HG03060 (cell line): Measurements from ENCODE around the gene C11orf91.
"Not testable (repeated sequence)": the region's sequence is repeated elsewhere in the genome, so short reads cannot be mapped to it uniquely, and the experiment has no call there.

Source experiments
- ATAC-seq: cut with Tn5 transposase; IDR thresholded peaks from one replicate; pipeline ENCODE4 v1.9.1; 2021; ENCODE audit warnings: low read depth, moderate number of reproducible peaks; ENCODE audit not compliant: unreplicated experiment

C11orf91 gene

DNA sequence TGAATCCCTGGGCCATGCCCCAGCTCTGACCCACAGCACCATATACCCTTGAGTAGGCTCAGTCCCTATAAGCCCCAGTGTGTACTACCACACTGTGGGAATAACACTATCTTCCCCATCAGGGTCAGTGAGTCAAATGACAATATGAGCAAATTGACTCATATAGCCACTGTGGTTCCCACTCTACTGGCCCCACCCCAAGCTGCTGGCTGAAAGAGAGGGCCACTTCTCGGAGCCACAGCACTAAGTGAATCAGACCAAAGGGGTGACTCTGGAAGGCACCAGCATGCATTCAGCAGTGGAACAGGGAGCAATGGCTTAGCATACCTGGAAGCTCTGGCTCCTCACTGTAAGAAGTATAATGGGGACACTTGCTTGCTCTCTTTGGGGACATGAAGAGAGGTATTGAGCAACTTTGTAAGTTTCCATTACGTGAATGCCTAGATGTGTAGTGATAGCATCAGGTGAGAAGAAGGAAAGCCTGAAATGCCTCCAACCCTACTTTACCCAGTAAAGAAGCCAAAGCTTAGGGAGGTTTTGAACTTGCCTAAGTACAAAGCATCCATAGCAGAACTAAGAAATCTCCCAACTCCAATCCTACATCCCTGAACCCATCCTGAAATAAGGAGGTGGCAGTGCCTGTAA, 22.1 kb upstream of the C11orf91 start:
- peak; percentile 61 for ATAC-seq

DNA sequence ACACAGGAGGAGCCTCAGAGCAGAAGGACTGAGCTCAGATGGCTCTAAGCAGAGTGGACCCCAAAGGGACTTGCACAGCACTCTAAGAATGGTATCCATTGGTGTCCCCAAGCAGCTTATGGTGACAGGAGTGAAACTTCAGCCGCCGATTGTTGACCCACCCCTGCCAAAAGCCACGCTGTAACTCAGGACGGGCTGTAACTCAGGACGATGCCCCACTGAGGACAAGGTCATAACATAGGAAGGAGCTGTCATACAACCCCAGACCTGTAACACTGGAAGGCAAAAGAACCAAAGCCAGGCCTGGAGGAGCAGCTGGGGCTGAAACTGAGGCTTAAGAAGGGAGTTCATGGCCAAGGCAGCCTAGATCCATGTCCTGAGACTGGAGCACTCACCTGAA, 21.4 kb upstream of the C11orf91 start:
- no peak for ATAC-seq

- ATAC-seq, result no peak
Measured at GRCh38 chr11:33721426-33721825, 20.8 kb upstream of the C11orf91 start.

- ATAC-seq, result no peak
Measured at GRCh38 chr11:33719587-33719986, 19.0 kb upstream of the C11orf91 start.

GRCh38 chr11:33718440-33718839, 17.8 kb upstream of the C11orf91 start:
- ATAC-seq, result no peak

- ATAC-seq, result no peak
Measured at GRCh38 chr11:33716243-33716642, 15.6 kb upstream of the C11orf91 start.

DNA sequence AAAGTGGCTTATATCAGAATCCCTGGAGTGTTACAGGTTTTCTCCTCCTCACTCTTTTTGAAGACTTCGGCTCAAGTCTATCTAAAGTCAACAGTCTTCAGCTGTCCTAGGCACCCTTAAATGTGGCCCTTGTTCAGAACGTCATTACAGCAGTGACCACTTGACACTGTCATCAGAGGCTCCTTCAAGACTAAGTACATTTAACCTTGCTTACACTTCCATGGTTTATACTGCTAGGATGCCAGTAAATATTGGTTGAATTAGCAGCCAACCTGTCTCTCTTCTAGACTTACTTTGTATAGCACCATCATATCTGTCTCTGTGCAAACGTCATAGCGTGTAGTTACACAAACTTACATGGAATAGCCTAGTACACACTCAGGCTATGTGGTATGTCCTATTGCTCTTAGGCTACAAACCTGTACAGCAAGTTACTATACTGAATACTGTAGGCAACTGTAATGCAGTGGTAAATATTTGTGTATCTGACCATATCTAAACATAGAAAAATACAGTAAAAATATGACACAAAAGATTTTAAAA, 13.3 kb upstream of the C11orf91 start:
- no peak for ATAC-seq

DNA sequence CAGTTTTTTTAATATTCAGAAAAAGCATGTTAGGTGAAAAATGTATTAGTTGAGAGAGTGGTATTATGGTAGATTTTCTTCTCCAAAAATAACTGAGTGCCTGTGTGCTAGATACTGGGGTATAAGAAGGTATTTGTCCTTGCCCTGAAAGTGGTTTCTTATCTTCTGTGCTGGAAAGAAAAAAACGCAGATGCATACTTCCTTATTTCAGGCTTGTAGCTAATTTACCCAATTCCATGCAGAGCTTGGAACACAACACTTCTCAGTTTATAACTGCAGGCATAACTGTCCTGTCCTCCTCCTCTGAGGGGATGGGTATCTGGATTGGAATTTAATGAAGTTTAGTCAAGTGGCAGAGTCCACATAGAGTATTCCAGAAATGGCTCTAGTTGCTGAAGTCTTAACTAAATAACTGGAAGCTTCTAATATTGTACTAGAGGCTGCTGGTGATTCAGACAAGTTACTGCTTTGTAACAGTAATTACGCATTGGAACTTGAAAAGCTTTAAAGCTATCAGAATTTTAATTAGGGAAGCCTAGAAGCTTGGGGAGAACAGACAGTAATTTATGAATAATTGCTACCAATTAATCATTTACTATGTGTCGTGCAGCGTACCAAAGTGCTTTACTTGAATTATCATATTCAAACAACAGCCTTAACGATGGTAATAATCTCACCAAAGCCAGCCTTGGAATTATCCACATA, 12.7 kb upstream of the C11orf91 start:
- no peak for ATAC-seq

DNA sequence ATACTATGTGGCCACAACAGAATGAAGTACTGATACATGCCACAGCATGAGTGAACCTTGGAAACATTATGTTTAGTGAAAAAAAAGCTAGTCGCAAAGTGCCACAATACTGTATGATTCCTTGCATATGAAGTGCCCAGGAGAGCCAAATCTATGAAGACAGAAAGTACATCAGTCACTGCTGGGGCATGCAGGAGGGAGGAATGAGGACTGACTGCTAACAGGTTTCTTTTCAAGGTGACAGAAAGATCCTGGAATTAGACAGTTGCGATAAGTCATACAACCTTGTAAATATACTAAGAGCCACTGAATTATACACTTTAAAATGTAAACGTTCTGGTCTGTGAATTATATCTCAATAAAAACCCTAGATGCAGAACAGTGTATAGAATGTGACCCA, 11.8 kb upstream of the C11orf91 start:
- no peak for ATAC-seq

- no peak for ATAC-seq
Measured at GRCh38 chr11:33709466-33709865, 8.8 kb upstream of the C11orf91 start.

DNA sequence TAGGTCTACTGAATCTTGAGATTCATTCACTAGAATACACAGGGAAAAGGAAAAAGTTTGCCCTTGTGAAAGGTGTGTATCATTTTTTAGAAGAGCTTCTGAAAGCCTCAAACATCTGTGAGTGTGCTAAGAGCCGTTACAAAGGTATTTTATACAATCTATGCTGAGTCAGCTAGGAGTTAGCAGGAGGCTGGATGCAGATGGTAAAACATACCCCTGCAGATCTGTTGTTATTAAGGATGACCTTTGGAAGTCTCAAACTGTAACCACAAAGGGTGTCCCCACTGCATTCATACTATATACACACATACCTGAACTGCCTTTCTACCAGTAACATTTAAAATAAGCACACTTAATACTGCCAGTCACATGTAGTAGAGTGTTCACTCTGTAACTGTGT, 8.4 kb upstream of the C11orf91 start:
- no peak for ATAC-seq

GRCh38 chr11:33707831-33708230, 7.2 kb upstream of the C11orf91 start:
- ATAC-seq, result not testable (repeated sequence)

GRCh38 chr11:33706966-33707365, 6.3 kb upstream of the C11orf91 start:
- no peak for ATAC-seq

GRCh38 chr11:33706546-33706945, 5.9 kb upstream of the C11orf91 start:
- ATAC-seq, result no peak

DNA sequence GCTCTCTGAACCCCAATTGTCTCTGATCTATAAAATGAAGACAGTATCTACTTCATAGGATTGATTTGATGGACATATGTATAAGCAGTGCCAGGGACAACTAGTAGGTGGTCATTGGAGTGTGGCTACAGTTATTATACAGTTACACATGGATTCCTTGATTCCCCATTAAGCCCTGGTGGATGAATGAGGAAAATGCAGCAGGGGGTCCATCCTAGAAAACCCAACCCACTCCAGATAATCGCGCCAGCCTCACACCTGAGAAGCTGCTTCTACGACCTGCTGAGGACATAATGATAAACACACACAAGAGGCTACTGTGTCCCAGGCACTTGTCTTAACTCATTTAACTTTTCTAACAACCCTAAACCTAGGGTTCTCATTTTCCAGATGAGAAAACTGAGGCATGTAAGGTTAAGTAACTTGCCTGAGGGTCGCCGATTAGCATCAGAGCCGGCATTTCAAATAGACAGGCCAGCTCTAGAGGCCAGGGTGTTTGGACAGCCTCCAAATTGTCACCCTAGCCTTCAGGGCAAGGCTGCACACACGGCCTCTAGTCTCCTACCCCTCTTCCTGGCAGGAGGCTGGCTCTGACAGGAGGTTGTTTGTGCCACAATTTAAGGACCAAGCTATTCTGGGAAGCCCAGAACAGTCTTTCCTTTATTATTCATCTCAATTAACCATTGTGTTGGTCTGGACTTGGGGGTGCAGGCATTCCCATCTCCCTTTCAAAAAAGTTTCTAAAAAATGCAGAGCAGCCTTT, 3.8 kb upstream of the C11orf91 start:
- ATAC-seq, result no peak

GRCh38 chr11:33703788-33704187, 3.2 kb upstream of the C11orf91 start:
- no peak for ATAC-seq

DNA sequence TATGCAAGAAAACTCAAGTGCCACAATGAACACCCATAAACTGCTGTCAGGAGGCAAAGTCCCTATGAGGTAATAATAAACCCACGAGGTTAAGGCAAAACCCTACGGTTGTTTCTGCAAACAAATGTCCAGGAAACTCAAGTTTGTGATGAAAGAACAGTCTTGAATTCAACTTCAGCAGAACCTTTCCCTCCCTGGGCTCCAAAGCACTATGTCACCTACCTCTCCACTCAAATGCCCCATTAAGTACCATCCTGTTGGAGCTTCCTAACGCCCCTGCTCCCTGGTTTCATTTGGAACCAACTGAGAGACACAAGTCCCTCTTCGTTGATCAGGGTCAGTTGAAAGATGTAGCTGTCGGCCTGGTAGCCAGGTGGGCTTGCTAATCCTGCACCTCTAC, 2.6 kb upstream of the C11orf91 start:
- ATAC-seq, result no peak

GRCh38 chr11:33701302-33702230, 940 bp upstream of the C11orf91 start:
- ATAC-seq, result no peak

DNA sequence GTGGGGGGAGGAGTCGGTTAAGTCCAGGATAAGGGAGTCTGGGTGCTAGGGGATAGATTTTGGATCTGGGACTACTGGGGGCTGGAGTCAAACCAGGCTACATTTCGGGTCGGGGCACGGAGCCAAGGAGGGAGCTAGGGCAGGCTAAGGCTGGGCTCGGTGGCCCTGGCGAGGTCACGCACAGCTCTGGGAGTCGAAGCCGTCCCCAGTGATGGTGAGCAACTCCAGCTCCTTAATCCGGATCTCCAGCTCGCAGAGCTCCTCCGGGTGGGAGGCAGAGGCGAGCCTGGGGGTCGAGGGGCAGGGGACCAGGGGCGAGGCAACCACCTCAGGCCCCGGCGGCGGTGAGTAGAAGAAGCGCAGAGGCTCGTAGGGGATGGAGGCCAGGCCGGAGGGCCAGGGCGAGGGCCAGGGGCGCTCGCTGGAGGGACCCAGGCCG, 544 bp downstream of the C11orf91 start:
- ATAC-seq, result no peak

DNA sequence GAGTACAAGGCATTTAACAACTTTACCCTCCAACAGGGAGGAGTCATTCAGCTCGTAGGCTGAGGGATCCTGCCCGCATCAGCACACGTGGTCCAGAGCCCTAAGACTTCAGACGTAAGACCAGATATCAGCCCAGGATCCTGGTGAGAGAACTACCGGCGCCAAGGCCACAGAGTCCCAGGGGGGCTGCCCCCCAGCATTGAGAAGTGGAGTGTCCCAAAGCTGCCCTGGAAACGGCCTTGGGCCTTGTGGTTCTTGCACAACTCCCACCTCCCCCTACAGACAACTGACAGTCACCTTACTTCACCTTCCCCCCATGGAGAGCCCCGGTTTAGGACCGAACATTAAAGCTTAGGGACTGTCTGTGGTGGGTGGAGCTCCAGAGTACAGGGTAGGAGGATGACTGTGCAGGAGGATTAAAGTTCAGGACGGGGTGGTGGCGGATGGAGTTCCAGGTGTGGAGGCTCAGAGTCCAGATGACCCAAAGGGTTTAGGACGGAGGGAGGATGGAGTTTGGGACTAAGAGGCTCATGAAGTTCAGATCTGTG, 1.0 kb downstream of the C11orf91 start:
- ATAC-seq, result no peak
